ENCODE measurements around the gene FNTB. TPM values are rescaled to one million over a fixed set of nuclear protein-coding genes. Genes with fewer than 3 reads are reported as not detected.
A peak's percentile ranks its signal among the peaks of the same experiment; 100 is the strongest.

Gene FNTB
- total RNA-seq (2014; rRNA removed; shearing (Covaris generic)), result 5.7 and 15.9 TPM in 2 replicates

- DNase-seq (ENCODE audit: low spot score), result peak; percentile 96
These were observed at the start of gene FNTB for GRCh38 chr14:64986648-64987437. TSS of gene FNTB (plus strand) at chr14:64986895. CDS start at chr14:64986954, 59 bp downstream.

DNA sequence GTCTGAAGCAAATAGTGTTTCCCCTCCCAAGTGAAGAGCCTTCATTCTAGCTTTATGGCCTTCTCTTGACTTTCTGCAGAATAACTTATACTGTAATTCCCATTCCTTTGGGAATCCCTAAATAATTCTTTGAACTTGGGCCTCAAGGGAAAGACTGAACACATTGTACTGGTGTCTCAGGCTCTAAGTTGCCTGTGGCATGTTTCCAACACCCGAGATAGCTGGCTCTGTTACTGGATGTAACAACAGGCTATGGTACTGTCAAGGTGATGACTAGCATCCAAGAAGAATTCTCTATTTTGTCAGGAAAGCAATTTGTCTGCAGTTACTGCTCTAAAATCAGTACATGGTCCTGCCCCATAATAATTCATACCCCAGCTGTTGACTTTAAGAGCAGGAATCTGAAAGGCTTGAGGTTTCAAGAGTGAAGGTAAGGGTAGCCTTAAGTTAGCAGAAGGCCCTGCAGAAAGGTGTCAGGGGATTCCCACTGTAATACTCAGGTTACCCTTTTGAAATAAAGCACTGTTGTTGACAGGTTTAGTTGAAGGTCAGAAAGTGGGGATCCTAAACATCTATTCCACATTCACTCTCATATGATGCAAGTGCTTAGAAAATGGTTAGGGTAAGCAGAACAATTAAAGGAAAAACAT, 49.4 kb upstream of the FNTB start:
- DNase-seq (ENCODE audit: low spot score), result no peak

DNA sequence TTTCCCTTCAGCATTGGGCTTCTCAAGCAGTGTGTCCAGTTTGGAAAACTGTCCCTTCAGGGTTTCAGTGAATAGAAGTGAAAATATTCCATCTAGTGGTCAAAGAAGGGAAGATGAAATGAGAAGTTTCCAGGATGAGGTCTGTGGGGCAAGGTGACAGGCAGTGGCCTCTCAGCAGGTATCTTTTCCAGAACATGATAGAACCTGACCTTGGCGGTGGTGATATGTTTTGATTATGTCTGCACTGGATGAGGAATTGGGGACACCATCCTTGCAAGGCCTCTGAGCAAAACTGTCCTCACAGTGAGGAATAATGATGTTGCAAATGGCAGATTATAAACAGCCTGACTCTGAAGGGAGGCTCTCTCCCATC, 48.9 kb upstream of the FNTB start:
- no peak for DNase-seq (ENCODE audit: low spot score)

- no peak for DNase-seq (ENCODE audit: low spot score)
These were observed 47.5 kb upstream of the FNTB start for GRCh38 chr14:64938972-64939816.

DNA sequence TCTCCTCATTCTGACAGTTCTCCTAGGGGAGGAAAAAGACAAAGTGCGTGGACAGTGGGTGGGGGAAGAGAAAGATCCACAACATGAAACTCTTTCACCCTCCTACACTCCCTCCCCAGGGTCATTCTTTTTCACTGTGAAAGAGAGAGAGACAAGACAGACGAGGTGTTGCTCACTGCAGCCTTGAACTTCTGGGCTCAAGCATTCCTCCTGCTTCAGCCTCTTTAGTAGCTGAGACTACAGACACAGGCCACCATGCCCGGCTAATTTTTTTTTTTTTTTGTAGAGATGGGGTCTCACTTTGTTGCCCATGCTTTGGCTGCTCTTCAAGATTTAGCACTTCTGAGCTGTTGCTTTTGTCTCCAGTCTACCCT, 46.9 kb upstream of the FNTB start:
- DNase-seq (ENCODE audit: low spot score), result no peak

- DNase-seq (ENCODE audit: low spot score), result no peak
These were observed 46.3 kb upstream of the FNTB start for GRCh38 chr14:64940336-64940910.

DNA sequence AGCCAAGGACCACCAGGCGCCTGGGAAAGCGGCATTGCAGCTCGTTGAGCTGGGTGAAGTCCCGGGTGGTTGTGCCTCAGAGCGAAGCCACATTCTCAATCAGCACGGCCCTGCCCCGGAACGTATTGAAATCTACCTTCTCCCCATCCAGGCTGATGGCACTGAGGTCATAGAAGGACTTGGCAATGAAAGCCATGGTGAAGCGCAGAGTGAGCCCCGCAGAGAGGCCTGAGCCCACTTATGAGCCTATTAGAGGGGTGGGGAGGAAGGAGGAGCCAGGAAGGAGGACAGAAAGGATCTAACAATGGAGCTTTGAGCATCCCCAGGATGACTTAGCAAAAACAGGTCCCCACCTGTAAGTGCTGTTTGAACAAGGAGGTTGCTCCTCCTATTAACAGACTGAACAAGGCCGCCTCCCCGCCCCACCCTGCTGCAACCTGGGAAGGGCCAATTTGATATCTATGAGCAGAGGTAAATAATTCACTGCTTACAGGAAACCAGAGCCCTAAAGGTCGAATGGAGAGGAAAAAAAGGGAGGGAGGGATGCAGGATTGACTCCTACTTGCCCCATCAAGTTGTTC, 44.1 kb upstream of the FNTB start, which contains the start of gene GPX2:
TSS of gene GPX2 (minus strand) at position 215 of the 581 bp plus-strand sequence. CDS start at position 196, 19 bp downstream.
- no peak for DNase-seq (ENCODE audit: low spot score)

DNA sequence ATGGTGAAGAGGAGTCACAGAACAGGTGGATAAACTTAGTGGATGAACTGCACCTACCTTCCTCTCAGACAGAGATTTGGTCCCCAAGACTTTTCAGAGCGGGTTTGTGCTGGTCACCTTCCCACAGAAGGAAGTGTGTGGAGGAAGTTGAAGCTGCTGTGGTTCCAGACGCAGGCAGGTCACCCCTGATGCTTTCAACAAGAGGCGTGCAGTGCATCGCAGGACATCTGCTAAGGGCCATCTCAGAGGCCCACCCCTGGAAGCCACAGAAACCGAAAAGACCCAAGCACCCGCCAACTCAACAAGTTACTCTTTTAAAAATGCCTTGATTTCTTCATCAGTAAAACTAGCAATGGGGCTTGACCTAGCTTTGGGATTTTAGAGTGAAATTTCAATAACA, 43.1 kb upstream of the FNTB start:
- DNase-seq (ENCODE audit: low spot score), result no peak

DNA sequence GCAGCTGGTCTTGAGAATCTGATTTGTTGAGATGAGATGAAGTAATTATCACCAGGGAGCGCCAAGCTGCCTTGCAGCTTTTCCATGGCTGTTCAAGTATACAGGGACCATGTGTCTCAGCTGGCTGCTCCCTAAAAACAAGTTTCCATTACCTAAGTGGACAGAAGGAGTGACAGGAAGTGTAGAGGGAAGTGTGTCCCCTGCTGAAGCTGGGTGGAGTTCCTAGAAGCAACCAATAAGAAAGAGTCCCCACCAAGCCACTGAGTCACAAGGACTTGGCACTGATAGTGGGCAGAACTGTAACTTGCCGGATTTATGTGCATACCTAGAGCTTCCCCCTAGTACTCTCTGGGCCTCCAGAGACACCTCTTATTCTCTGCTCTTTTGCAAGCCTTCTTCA, 42.7 kb upstream of the FNTB start:
- DNase-seq (ENCODE audit: low spot score), result no peak

DNA sequence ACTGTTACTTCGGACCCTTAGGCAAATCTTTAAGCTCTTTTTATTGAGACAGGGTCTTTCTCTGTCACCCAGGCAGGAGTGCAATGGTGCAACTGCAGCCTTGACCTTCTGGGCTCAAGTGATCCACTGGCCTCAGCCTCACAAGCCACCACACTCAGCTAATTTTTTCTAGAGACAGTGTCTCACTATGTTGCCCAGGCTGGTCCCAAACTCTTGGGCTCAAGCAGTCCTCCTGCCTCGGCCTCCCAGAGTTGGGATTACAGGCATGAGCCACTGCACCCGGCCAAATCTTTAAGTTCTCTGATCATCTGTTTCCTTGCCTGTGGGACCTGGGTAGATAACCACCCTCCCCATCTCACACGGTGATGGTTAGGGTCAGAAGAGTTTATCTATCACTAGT, 41.8 kb upstream of the FNTB start:
- no peak for DNase-seq (ENCODE audit: low spot score)

- no peak for DNase-seq (ENCODE audit: low spot score)
These were observed 41.1 kb upstream of the FNTB start for GRCh38 chr14:64945431-64946178.

- no peak for DNase-seq (ENCODE audit: low spot score)
These were observed 40.2 kb upstream of the FNTB start for GRCh38 chr14:64946310-64947045.

- no peak for DNase-seq (ENCODE audit: low spot score)
These were observed 38.7 kb upstream of the FNTB start for GRCh38 chr14:64947710-64948611.

- DNase-seq (ENCODE audit: low spot score), result no peak
These were observed 38.0 kb upstream of the FNTB start for GRCh38 chr14:64948612-64949210.

DNA sequence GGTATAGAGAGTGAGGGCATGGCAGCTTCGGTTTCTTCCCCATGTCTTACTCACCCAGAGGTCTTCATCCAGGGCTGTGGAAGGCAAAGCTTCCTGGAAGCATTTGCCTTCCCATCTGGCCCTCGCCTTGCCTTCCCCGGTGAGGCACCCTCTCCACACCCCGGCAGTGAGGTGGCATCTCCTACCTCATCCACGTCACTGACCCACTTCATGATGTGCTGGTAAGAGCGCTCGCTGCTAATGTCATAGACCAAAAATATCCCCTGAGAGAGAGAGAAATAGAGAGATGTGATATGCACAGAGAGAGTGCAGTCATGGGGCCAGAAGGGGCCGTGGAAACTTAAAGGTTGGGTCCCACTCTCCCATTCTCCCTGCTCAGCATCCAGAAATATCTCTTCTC, 35.8 kb upstream of the FNTB start:
- DNase-seq (ENCODE audit: low spot score), result no peak

- DNase-seq (ENCODE audit: low spot score), result no peak
These were observed 35.4 kb upstream of the FNTB start for GRCh38 chr14:64951291-64951690.

DNA sequence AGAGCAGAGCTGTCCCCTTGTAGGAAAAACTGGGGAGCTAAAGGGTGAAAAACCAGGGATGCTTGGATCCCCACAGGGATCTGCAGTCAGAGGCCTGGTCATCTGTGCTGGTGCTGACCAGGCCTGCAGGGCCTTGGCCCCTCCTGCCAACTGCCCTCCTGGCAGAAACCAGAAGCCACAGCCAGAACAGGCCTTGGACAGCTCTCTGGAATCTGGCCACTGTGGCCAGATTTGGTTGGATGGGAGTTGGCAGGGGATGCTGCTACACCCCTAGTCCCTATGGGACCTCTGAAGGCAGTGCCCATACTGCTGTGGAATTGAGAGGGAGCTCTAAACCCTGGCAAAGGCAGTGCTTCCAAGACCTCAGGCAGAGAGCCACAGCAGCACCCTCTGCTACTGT, 35.0 kb upstream of the FNTB start:
- no peak for DNase-seq (ENCODE audit: low spot score)

- no peak for DNase-seq (ENCODE audit: low spot score)
These were observed 33.9 kb upstream of the FNTB start for GRCh38 chr14:64952598-64953309.
